GM12878 (cell line): ENCODE results near the gene NAA10. TPM values are rescaled to one million over a fixed set of nuclear protein-coding genes. Genes with fewer than 3 reads are reported as not detected.

Experiments
- ATAC-seq: fragments of 200-7000 bp; cut with Tn5 transposase; 3 replicates; pipeline ENCODE4 v1.9.1; 2020; ENCODE audit warnings: mild to moderate bottlenecking, moderate library complexity
- BruUV-seq: library from RNA; stranded (reverse); fragments of 400-500 nt; replicated peaks from 2 replicates; lab custom pipeline; 2021; lab: Mats Ljungman, UMichigan
- CTCF ChIA-PET: fragments of 300-600 bp; sonication (Branson Sonifier 250); formaldehyde crosslinking; extraction: SDS; loops from one replicate; lab custom pipeline; 2021; ENCODE audit warnings: inconsistent platforms; lab: Yijun Ruan, JAX
- POLR2A ChIA-PET: fragments of 350-600 bp; formaldehyde crosslinking; extraction: SDS; loops from one replicate; lab custom pipeline; 2021; ENCODE audit warnings: inconsistent platforms; lab: Charles Lee
- RAD21 ChIA-PET: fragments of 300-600 bp; sonication (Branson Sonifier 250); formaldehyde crosslinking; loops from one replicate; lab custom pipeline; 2023; ENCODE audit warnings: antibody characterized with exemption; ENCODE audit not compliant: unreplicated experiment; lab: Charles Lee
- SMC1A ChIA-PET: fragments of 300-600 bp; sonication (Branson Sonifier 250); formaldehyde crosslinking; loops from one replicate; lab custom pipeline; 2023; ENCODE audit not compliant: unreplicated experiment, uncharacterized antibody; lab: Charles Lee
- DNase-seq: peaks from one replicate; pipeline ENCODE4 v3.0.0-alpha.2; 2011; ENCODE audit warnings: low read depth, low spot score
- FAIRE-seq: peaks from 3 replicates; lab custom pipeline; 2011; peaks lifted over from hg19 to GRCh38; lab: Jason Lieb, UNC
- H2AFZ ChIP-seq: 2 replicates; pipeline ENCODE4 v1.6.0; 2011; ENCODE audit warnings: low read depth, low read length, control low read depth; ENCODE audit not compliant: control insufficient read depth
- H3K27ac ChIP-seq: 2 replicates; pipeline ENCODE4 v1.5.1; 2011; ENCODE audit warnings: control low read depth; ENCODE audit not compliant: control insufficient read depth, insufficient read depth
- H3K27me3 ChIP-seq, 2 experiments: replicated peaks in 1 of 2; 2 replicates each; pipeline versions ENCODE4 v1.6.0 to v1.6.1; 2011; ENCODE audit warnings: low read length in 1 of 2; ENCODE audit not compliant: control insufficient read depth in 2 of 2, insufficient read depth in 2 of 2
- H3K36me3 ChIP-seq, 2 experiments: 2 replicates each; pipeline ENCODE4 v1.5.1; 2011; ENCODE audit warnings: low read length in 1 of 2; ENCODE audit not compliant: control insufficient read depth in 2 of 2, insufficient read depth in 2 of 2
- H3K4me1 ChIP-seq: 2 replicates; pipeline ENCODE4 v1.6.1; 2011; ENCODE audit warnings: mild to moderate bottlenecking, low read length, moderate library complexity, mixed read lengths; ENCODE audit not compliant: control insufficient read depth, insufficient read depth
- H3K4me2 ChIP-seq: 2 replicates; pipeline ENCODE4 v1.6.0; 2011; ENCODE audit warnings: control low read depth; ENCODE audit not compliant: control insufficient read depth, insufficient read depth
- H3K4me3 ChIP-seq: fragments of 200-600 bp; sonication (generic); 2 replicates; pipeline ENCODE4 v1.5.1; 2016
- H3K79me2 ChIP-seq: 2 replicates; pipeline ENCODE4 v1.6.0; 2011; ENCODE audit warnings: low read length; ENCODE audit not compliant: control insufficient read depth, insufficient read depth
- H3K9ac ChIP-seq: 2 replicates; pipeline ENCODE4 v1.8.0; 2011; ENCODE audit warnings: low read length, control low read depth, mixed read lengths; ENCODE audit not compliant: control insufficient read depth, insufficient read depth
- H3K9me3 ChIP-seq: replicated peaks from 3 replicates; pipeline ENCODE4 v1.5.1; 2011; ENCODE audit warnings: mild to moderate bottlenecking, low read length; ENCODE audit not compliant: control insufficient read depth, insufficient read depth
- H4K20me1 ChIP-seq: 2 replicates; pipeline ENCODE4 v1.6.0; 2011; ENCODE audit not compliant: control insufficient read depth, insufficient read depth
- GABPA ChIP-seq: IDR thresholded peaks from 2 replicates; pipeline ENCODE4 v1.6.1; 2014; ENCODE audit warnings: antibody characterized with exemption, low read depth, mild to moderate bottlenecking, inconsistent platforms
- NR2F1 ChIP-seq: fragments of 450-650 bp; conservative IDR thresholded peaks from 2 replicates; pipeline ENCODE4 v1.6.1; 2017; ENCODE audit warnings: mild to moderate bottlenecking
- STAT3 ChIP-seq: IDR thresholded peaks from 2 replicates; pipeline ENCODE4 v1.6.1; 2011; ENCODE audit warnings: low read depth, low read length, improper control_type of control experiment
- TARDBP ChIP-seq: IDR thresholded peaks from 2 replicates; pipeline ENCODE4 v1.6.1; 2016; ENCODE audit warnings: borderline replicate concordance
- TBL1XR1 ChIP-seq: IDR thresholded peaks from 2 replicates; pipeline ENCODE4 v1.6.1; 2012; ENCODE audit warnings: low read depth, low read length, improper control_type of control experiment
- YBX1 ChIP-seq: fragments of 450-650 bp; IDR thresholded peaks from 2 replicates; pipeline ENCODE4 v1.6.1; 2016; ENCODE audit warnings: antibody characterized with exemption
- WGBS: methylation state at CpG from one replicate; pipeline ENCODE4 v1.1.6; 2016; ENCODE audit warnings: low lambda C conversion rate; ENCODE audit not compliant: insufficient replicate concordance, insufficient coverage; ENCODE audit errors: missing lambda C conversion rate; 5-methylcytosine and 5-hydroxymethylcytosine counted together
- in situ Hi-C: fragments of 300-500 bp; cut with MboI; formaldehyde crosslinking; loops from 9 replicates; pipeline ENCODE4 v1.14.3; 2018; ENCODE audit warnings: mixed read lengths
- intact Hi-C: fragments of 100-400 bp; cut with micrococcal nuclease; formaldehyde crosslinking; loops from one replicate; pipeline ENCODE4 v1.14.2; 2022; ENCODE audit not compliant: unreplicated experiment
- polyA plus RNA-seq, 11 experiments: library from polyadenylated mRNA; depleted of rRNA in 4 of 11; unstranded in 6 of 11; stranded (reverse) in 5 of 11; fragments of >200 nt; fragmentation: Nextera tagmentation in 4 of 11; fragmentation: Illumina TruSeq in 1 of 11; extraction: Ambion mirVana in 4 of 11; extraction: Trizol in 1 of 11; gene quantifications; 1 replicate in 1 of 11; 2 replicates in 10 of 11; pipeline versions ENCODE4 v1.2.1 to v1.2.3, GENCODE V29; 2011 to 2016; ENCODE audit warnings: inconsistent platforms in 2 of 11, missing spikeins in 2 of 11, low read depth in 1 of 11
- total RNA-seq, 4 experiments: library from RNA; depleted of rRNA in 3 of 4; stranded (reverse); fragments of >200 nt in 3 of 4; fragmentation: Illumina TruSeq in 1 of 4; extraction: Trizol in 1 of 4; gene quantifications; 2 replicates each; pipeline versions ENCODE4 v1.2.1 to v1.2.3, GENCODE V29; 2013 to 2021

The NAA10 gene
- total and polyA plus RNA-seq, 10 of the 15 experiments (the other 5 are each of a cell fraction or from before 2014, with no cell fraction given), result 7.9 to 212 (median 98.9) TPM

DNA sequence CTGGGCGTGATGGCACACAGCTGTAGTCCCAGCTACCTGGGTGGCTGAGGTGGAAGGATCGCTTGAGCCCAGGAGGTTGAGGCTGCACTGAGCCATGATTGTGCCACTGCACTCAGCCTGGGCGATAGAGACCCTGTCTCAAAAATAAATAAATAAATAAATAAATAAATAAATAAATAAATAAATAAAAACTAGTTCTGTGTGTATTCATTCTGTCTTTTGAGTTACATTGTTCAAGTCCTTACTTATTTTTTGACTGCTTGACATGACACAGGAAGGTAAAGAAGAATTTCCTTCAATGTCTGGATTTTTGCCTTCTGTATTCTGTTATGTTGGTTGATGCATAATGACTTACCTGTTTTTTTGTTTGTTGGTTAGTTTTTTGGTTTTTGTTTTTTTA, 2.2 kb upstream of the NAA10 start (continued):
- TF ChIP-seq TBL1XR1, result no peak
- TF ChIP-seq YBX1, result no peak
- TF ChIP-seq STAT3, result no peak

DNA sequence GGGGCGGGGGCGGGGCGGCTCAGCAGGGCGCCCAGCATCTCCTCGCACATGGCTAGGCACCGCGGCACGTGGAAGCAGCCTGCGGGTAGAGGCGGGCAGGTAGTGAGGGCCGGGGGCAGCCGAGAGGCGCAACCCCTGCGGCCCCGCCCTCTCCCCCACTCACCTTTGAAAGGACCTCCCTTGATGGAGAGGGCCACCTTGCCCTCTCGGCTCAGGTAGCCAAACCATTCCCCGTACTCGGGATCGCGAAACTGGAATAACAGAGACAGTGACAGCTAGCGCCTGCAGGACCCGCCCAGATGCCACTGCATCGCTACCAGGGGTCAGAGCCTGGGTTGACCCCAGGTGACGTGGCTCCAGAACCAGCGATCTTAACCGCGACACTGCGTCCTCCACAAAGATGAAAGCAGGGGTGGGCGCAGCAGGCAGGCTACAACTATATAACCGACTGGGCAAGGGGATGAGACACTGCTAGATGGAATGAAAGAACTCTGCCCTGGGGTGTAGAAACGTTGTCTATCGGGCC, 552 bp upstream of the NAA10 start:
- WGBS, result 50% methylated on average over 26 of the region's 32 CpGs
- BruUV-seq, result no TSS peak
- Histone ChIP-seq H2AFZ (no peak overlapping the region), H3K4me3 (peak overlapping the region; percentile 34; the same call in 1 of the 2 replicates), H3K9ac (peak overlapping the region; percentile 16; the same call in 1 of the 2 replicates), H4K20me1 (no peaks in the 10 kb centered on the region), H3K4me2 (peak overlapping the region; percentile 69), H3K27ac (no peak overlapping the region), H3K27me3 (no peaks in the 10 kb centered on the region), H3K9me3 (no peaks in the 10 kb centered on the region), H3K36me3 (no peaks in the 10 kb centered on the region; a peak in 3 of 4 replicates), H3K79me2 (peaks cover 11% of the 10 kb centered on the region), H3K4me1 (no peaks in the 10 kb centered on the region)
- peak; percentile 10; the same call in 2 of the 3 replicates for ATAC-seq
- no peak for DNase-seq
- FAIRE-seq, result no peak
- intact Hi-C loops (no loop called here), in situ Hi-C loops (no loop called here)
- SMC1A ChIA-PET, result interaction anchor here (1.9 kb wide), 1 partner anchor 12 kb away, joined by 6 read pairs; no protein-coding TSS in a partner anchor
- peak; percentile 36; the same call in 1 of the 2 replicates for TF ChIP-seq NR2F1
- TF ChIP-seq GABPA, result no peak
- no peak for TF ChIP-seq TARDBP
- RAD21 ChIA-PET, result interaction anchor here (0.9 to 1.6 kb wide), 5 partner anchors 9 to 46 kb away, joined by 3 to 8 read pairs (median 3); no protein-coding TSS in a partner anchor
- POLR2A ChIA-PET, result interaction anchor here (0.9 to 1.6 kb wide), 3 partner anchors 9 to 12 kb away, joined by 3 to 6 read pairs (median 3); no protein-coding TSS in a partner anchor
- CTCF ChIA-PET, result interaction anchor here (0.5 to 4.4 kb wide), 4 partner anchors 10 to 25 kb away, joined by 3 to 28 read pairs (median 8); partner anchors contain the start of gene ARHGAP4
